ENCODE data around the gene SPAG16. TPM values are rescaled to one million over a fixed set of nuclear protein-coding genes. Genes with fewer than 3 reads are reported as not detected.
A peak's percentile ranks its signal among the peaks of the same experiment; 100 is the strongest.

Gene SPAG16
- total RNA-seq, 1 donor: 56.1 TPM

DNA sequence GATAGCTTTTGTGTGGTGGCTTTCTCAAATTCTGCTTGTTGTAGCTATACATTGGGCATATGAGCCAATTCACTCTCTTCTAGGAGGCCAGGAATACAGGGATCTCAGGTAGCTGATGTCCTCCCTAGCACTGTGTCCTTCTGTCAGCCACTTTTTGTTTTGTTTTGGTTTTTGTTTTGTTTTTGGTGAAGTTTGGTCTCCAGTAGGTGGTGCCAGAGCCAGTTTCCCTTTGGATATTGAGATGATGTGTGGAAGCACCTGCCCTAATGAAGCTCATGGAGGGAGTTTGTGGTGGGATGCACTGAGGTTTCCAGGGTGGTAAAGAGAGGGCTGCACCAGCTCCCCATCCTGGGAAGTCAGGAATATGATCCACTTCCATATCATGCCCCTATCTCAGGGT is 1026.1 kb downstream of the SPAG16 start:
- no peak overlapping the region for H3K4me3 ChIP-seq (ENCODE audit: low read depth, low read length)
- TF ChIP-seq CTCF (IDR thresholded peaks at IDR 0.05; ENCODE audit: insufficient read depth, low read depth, low read length): peak; percentile 15
- DNase-seq (ENCODE audit: low read depth): no peak

- H3K4me3 ChIP-seq (ENCODE audit: low read depth, low read length): no peak overlapping the region
- DNase-seq (ENCODE audit: low read depth): no peak
- no peak for TF ChIP-seq CTCF (IDR thresholded peaks at IDR 0.05; ENCODE audit: insufficient read depth, low read depth, low read length)
Measured at GRCh38 chr2:214311031-214311533, 1026.8 kb downstream of the SPAG16 start.

- TF ChIP-seq CTCF (IDR thresholded peaks at IDR 0.05; ENCODE audit: insufficient read depth, low read depth, low read length): no peak
- DNase-seq (ENCODE audit: low read depth): no peak
- H3K4me3 ChIP-seq (ENCODE audit: low read depth, low read length): no peak overlapping the region
Measured at GRCh38 chr2:214311931-214312749, 1027.9 kb downstream of the SPAG16 start.

- DNase-seq (ENCODE audit: low read depth): no peak
- no peak for TF ChIP-seq CTCF (IDR thresholded peaks at IDR 0.05; ENCODE audit: insufficient read depth, low read depth, low read length)
- no peak overlapping the region for H3K4me3 ChIP-seq (ENCODE audit: low read depth, low read length)
Measured at GRCh38 chr2:214315324-214315723, 1031.1 kb downstream of the SPAG16 start.

- no peak for TF ChIP-seq CTCF (IDR thresholded peaks at IDR 0.05; ENCODE audit: insufficient read depth, low read depth, low read length)
- DNase-seq (ENCODE audit: low read depth): no peak
- no peak overlapping the region for H3K4me3 ChIP-seq (ENCODE audit: low read depth, low read length)
Measured at GRCh38 chr2:214320211-214320610, 1035.9 kb downstream of the SPAG16 start.

GRCh38 chr2:214322662-214323061 is 1038.4 kb downstream of the SPAG16 start:
- no peak for DNase-seq (ENCODE audit: low read depth)
- no peak for TF ChIP-seq CTCF (IDR thresholded peaks at IDR 0.05; ENCODE audit: insufficient read depth, low read depth, low read length)

More at GRCh38 chr2:214322662-214323061, 1038.4 kb downstream of the SPAG16 start:
- H3K4me3 ChIP-seq (ENCODE audit: low read depth, low read length): no peak overlapping the region

Data from fibroblast of villous mesenchyme (primary cell).